Measurements from ENCODE around the gene RABEP1. TPM values are rescaled to one million over a fixed set of nuclear protein-coding genes. Genes with fewer than 3 reads are reported as not detected.

RABEP1 gene
- total RNA-seq, 1 donor from 2014 or later: 9.3 TPM

DNA sequence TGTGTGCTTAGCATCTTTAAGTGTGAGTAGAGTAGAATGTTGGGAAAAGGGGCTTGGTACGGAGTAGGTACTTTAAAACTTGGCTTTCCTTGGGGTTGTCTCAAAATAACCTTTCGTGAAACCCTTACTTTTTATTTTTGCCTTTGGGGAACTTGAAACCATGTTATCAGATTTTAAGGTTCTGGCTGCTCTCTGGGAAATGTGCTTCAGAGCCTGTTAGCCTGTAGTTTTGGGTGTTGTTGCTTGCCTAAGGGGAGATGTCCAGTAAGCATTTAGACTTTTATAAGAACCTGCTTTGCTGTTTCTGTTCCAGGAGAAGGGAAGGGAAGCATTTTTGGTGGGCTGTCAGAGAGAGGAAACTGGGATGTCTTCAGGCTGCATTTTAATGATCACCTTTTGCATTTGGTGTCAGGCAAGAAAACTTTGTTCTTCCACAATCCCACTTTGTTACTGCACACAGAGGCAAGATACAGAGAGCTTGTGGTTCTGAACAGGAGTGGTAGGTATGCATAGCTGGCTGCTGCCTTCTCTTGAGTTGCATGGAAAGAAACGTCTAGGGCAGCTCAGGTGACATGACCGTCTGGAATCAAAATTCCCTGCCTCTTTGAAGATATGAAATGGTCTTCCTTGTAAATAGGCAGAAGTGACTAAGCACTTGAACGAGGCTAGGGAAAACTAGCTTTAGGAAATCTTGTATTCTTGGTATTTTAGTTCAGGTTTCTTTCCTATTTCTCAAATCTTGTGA is 1.7 kb downstream of the RABEP1 start:
- no peaks in the 10 kb centered on the region for H3K27me3 ChIP-seq
- TF ChIP-seq, protein P1, sequence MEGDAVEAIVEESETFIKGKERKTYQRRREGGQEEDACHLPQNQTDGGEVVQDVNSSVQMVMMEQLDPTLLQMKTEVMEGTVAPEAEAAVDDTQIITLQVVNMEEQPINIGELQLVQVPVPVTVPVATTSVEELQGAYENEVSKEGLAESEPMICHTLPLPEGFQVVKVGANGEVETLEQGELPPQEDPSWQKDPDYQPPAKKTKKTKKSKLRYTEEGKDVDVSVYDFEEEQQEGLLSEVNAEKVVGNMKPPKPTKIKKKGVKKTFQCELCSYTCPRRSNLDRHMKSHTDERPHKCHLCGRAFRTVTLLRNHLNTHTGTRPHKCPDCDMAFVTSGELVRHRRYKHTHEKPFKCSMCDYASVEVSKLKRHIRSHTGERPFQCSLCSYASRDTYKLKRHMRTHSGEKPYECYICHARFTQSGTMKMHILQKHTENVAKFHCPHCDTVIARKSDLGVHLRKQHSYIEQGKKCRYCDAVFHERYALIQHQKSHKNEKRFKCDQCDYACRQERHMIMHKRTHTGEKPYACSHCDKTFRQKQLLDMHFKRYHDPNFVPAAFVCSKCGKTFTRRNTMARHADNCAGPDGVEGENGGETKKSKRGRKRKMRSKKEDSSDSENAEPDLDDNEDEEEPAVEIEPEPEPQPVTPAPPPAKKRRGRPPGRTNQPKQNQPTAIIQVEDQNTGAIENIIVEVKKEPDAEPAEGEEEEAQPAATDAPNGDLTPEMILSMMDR (IDR thresholded peaks at IDR 0.05): no peak
- H3K4me3 ChIP-seq: peak overlapping the region; percentile 94 to 99
- no peak for DNase-seq (ENCODE audit: low spot score in 2 of 2)
- no peaks in the 10 kb centered on the region for H3K36me3 ChIP-seq
- H3K4me1 ChIP-seq: peaks cover 0 to 18% of the 10 kb centered on the region in 2 donors
- intact Hi-C loops (cut with DNase I): loop anchor here (2.0 to 5.0 kb wide), 3 partner anchors 93 to 1359 kb away; partner anchors contain the start of genes KIAA0753, NUP88, TXNDC17 and ZNF594
- H3K27ac ChIP-seq: peak overlapping the region in 1 of 2 donors; percentile 99
- no peaks in the 10 kb centered on the region for H3K9me3 ChIP-seq

DNA sequence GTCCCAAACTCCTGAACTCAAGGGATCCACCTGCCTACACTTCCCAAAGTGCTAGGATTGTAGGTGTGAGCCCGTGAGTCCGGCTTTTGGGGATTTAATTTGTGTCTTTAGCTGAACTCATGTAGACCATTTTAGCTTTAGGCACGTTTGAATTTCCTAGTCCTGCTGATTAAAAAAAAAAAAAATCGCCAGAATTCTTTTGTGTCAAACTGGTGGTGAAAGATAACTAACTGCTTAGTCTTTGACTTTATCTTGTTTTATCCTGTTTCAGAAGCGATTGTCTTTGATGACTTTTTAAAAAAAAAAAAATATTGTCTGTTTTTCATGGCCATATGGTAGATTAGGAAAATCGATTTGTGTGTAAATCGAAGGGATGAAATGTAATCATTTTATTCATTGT is 2.6 kb downstream of the RABEP1 start:
- Histone ChIP-seq H3K4me1 (peaks cover 0 to 18% of the 10 kb centered on the region in 2 donors), H3K9me3 (no peaks in the 10 kb centered on the region), H3K27me3 (no peaks in the 10 kb centered on the region), H3K27ac (no peak overlapping the region), H3K36me3 (no peaks in the 10 kb centered on the region), H3K4me3 (no peak overlapping the region)
- TF ChIP-seq, protein P1 (IDR thresholded peaks at IDR 0.05): no peak
- DNase-seq (ENCODE audit: low spot score in 2 of 2): no peak
- intact Hi-C loops (cut with DNase I): loop anchor here (5.0 kb wide), 1 partner anchor 1358 kb away; the partner anchor contains the start of genes KIAA0753 and TXNDC17

DNA sequence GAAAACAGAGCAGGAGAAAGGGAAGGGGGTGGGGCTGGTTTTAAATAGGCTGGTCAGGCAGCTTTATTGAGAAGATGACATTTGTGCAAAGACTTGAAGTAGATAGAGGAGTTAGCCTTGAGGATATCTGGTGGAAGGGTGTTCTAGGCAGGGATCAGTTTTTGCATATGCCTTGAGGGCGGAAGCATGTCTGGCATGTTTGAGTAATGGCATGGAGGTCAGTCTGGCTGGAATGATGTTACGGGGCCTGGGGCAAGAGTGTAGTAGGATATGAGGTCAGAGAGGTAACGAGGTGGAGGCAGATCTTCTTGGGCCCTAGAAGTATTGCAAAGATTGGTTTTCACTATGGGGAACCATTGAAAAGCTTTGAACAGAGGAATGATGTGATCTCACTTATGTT is 4.8 kb downstream of the RABEP1 start:
- no peak for DNase-seq (ENCODE audit: low spot score in 2 of 2)
- TF ChIP-seq, protein P1 (IDR thresholded peaks at IDR 0.05): no peak
- H3K27ac ChIP-seq: no peak overlapping the region
- no peaks in the 10 kb centered on the region for H3K27me3 ChIP-seq
- H3K9me3 ChIP-seq: no peaks in the 10 kb centered on the region
- no peaks in the 10 kb centered on the region for H3K36me3 ChIP-seq
- intact Hi-C loops (cut with DNase I): no loop called here
- H3K4me1 ChIP-seq: peaks cover 0 to 18% of the 10 kb centered on the region in 2 donors
- no peak overlapping the region for H3K4me3 ChIP-seq

DNA sequence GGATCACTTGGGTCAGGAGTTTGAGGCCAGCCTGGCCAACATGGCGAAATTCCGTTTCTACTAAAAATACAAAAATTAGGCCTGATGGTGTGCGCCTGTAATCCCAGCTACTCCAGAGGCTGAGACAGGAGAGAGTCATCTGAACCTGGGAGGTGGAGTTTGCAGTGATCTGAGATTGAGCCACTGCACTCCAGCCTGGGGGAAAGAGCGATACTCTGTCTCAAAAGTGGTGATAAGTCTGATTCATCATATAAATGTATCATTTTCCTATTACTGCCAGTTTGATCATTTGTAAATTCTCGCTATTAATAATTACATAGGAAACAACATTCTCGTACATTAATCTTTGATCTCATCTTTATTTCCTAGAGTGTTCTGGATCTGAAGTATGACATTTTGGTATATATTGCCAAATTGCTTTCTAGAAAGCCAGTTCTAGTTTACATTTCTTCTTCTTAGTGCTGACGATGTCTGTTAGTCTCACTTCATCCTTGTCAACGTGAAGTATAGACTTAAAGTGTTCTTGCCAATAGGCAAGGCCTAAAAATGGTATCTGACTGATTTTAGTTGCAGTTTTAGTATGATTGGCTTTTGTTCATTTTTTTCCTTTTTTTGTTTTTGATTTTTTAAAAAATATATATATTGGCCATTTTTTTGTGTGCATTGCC is 9.7 kb downstream of the RABEP1 start:
- Histone ChIP-seq H3K36me3 (no peaks in the 10 kb centered on the region), H3K4me3 (no peak overlapping the region), H3K27ac (no peak overlapping the region), H3K9me3 (no peaks in the 10 kb centered on the region), H3K27me3 (no peaks in the 10 kb centered on the region), H3K4me1 (no peaks in the 10 kb centered on the region)
- TF ChIP-seq, protein P1 (IDR thresholded peaks at IDR 0.05): no peak
- DNase-seq (ENCODE audit: low spot score in 2 of 2): no peak
- intact Hi-C loops (cut with DNase I): no loop called here

DNA sequence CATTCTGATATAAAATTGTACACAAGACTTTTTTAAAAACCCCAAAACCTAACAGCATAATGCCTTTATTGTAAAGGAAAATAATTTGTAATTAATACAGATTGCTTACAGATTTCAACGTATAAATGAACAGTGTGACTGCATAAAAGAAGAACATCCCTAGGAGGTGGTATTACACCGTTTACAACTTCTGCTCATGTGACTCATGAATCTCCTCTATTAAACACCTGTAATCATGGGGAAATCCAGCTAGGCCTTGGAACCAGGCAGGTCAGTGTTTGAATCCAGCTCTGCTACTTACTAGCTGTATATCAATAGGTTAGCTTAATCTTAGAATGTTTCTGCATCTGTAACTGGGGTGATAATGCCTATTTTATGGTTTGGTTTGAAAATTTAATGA is 15.2 kb downstream of the RABEP1 start:
- Histone ChIP-seq H3K9me3 (no peaks in the 10 kb centered on the region), H3K4me3 (no peak overlapping the region), H3K27ac (peak overlapping the region in 1 of 2 donors; percentile 49), H3K27me3 (no peaks in the 10 kb centered on the region), H3K36me3 (no peaks in the 10 kb centered on the region), H3K4me1 (peaks cover 2 to 4% of the 10 kb centered on the region in 2 donors)
- no peak for DNase-seq (ENCODE audit: low spot score in 2 of 2)
- intact Hi-C loops (cut with DNase I): no loop called here
- TF ChIP-seq, protein P1 (IDR thresholded peaks at IDR 0.05): no peak
